GM12891 (cell line): Measurements from ENCODE around the gene PDE10A.

Source experiments
- PAX5 ChIP-seq: IDR thresholded peaks from 2 replicates; pipeline ENCODE4 v1.6.1; 2011; ENCODE audit warnings: low read length, moderate library complexity, mild to moderate bottlenecking; ENCODE audit not compliant: insufficient read depth, severe bottlenecking
- POLR2A ChIP-seq: IDR thresholded peaks from 2 replicates; pipeline ENCODE4 v1.6.1; 2011; ENCODE audit warnings: low read depth, low read length, control low read depth
- POLR2AphosphoS5 ChIP-seq: IDR thresholded peaks from 2 replicates; pipeline ENCODE4 v1.6.1; 2011; ENCODE audit warnings: low read depth, low read length, control low read depth
- TAF1 ChIP-seq: IDR thresholded peaks from 2 replicates; pipeline ENCODE4 v1.6.1; 2011; ENCODE audit warnings: low read depth, low read length, control low read depth

GRCh38 chr6:165443462-165443861, 219.6 kb downstream of the PDE10A start:
- no peak for TF ChIP-seq POLR2A
- TF ChIP-seq TAF1, result no peak
- no peak for TF ChIP-seq PAX5
- no peak for TF ChIP-seq POLR2AphosphoS5
